GM23338 (cell line): ENCODE measurements around the gene RNF180. TPM values are rescaled to one million over a fixed set of nuclear protein-coding genes. Genes with fewer than 3 reads are reported as not detected.

Experiments used
- ATAC-seq: fragments of 200-7000 bp; cut with Tn5 transposase; 3 replicates; pipeline ENCODE4 v1.9.1; 2020
- DNase-seq: peaks from one replicate; pipeline ENCODE4 v3.0.0-alpha.2; 2015; ENCODE audit warnings: low spot score
- H2AFZ ChIP-seq: fragments of 200-600 bp; sonication (generic); 2 replicates; pipeline ENCODE4 v1.8.0; 2016; ENCODE audit warnings: antibody characterized with exemption, mild to moderate bottlenecking, moderate library complexity
- H3F3A ChIP-seq: fragments of 200-600 bp; sonication (generic); replicated peaks from 2 replicates; pipeline ENCODE4 v1.8.0; 2017; ENCODE audit warnings: antibody characterized with exemption, mixed run types, low read depth
- H3K27ac ChIP-seq: fragments of 200-600 bp; sonication (generic); 2 replicates; pipeline ENCODE4 v1.6.1; 2016; ENCODE audit warnings: low read depth
- H3K27me3 ChIP-seq: fragments of 200-600 bp; sonication (generic); 2 replicates; pipeline ENCODE4 v1.8.0; 2016; ENCODE audit warnings: mild to moderate bottlenecking, mixed run types, moderate library complexity; ENCODE audit not compliant: insufficient read depth
- H3K36me3 ChIP-seq: fragments of 200-600 bp; sonication (generic); 2 replicates; pipeline ENCODE4 v1.8.0; 2016; ENCODE audit warnings: mild to moderate bottlenecking; ENCODE audit not compliant: insufficient read depth
- H3K4me1 ChIP-seq: fragments of 200-600 bp; sonication (generic); 2 replicates; pipeline ENCODE4 v1.8.0; 2016; ENCODE audit warnings: mild to moderate bottlenecking, moderate library complexity; ENCODE audit not compliant: insufficient read depth
- H3K4me2 ChIP-seq: fragments of 200-600 bp; sonication (generic); 2 replicates; pipeline ENCODE4 v1.7.1; 2017; ENCODE audit warnings: mixed run types
- H3K4me3 ChIP-seq: fragments of 200-600 bp; sonication (generic); 2 replicates; pipeline ENCODE4 v1.6.1; 2016; ENCODE audit warnings: mixed run types
- H3K79me2 ChIP-seq: fragments of 200-600 bp; sonication (generic); replicated peaks from 2 replicates; pipeline ENCODE4 v1.8.0; 2017; ENCODE audit warnings: mild to moderate bottlenecking; ENCODE audit not compliant: insufficient read depth
- H3K9me2 ChIP-seq: fragments of 200-600 bp; sonication (generic); 2 replicates; pipeline ENCODE4 v1.8.0; 2017; ENCODE audit not compliant: insufficient read depth
- H4K20me1 ChIP-seq: fragments of 200-600 bp; sonication (generic); replicated peaks from 2 replicates; pipeline ENCODE4 v1.8.0; 2017; ENCODE audit warnings: mild to moderate bottlenecking; ENCODE audit not compliant: insufficient read depth
- H3K27ac Mint-ChIP-seq: 2 replicates; pipeline ENCODE4 v1.8.0; 2020; ENCODE audit warnings: inconsistent platforms, mild to moderate bottlenecking, moderate library complexity, mixed read lengths
- H3K27me3 Mint-ChIP-seq: 3 replicates; pipeline ENCODE4 v1.8.0; 2022; ENCODE audit warnings: low read depth, mild to moderate bottlenecking, moderate library complexity, mixed read lengths, inconsistent platforms; ENCODE audit not compliant: insufficient read depth, poor library complexity
- H3K36me3 Mint-ChIP-seq: 3 replicates; pipeline ENCODE4 v1.8.0; 2021; ENCODE audit warnings: low read depth, mild to moderate bottlenecking, inconsistent platforms, moderate library complexity, mixed read lengths
- H3K4me1 Mint-ChIP-seq: 3 replicates; pipeline ENCODE4 v1.8.0; 2020; ENCODE audit warnings: mild to moderate bottlenecking, inconsistent platforms, mixed read lengths
- H3K4me3 Mint-ChIP-seq: 3 replicates; pipeline ENCODE4 v1.8.0; 2021; ENCODE audit warnings: moderate library complexity, mild to moderate bottlenecking, inconsistent platforms, mixed read lengths
- H3K9me3 Mint-ChIP-seq: 3 replicates; pipeline ENCODE4 v1.8.0; 2020; ENCODE audit warnings: moderate library complexity, mild to moderate bottlenecking, inconsistent platforms, mixed read lengths
- CREB1 ChIP-seq: fragments of 250-450 bp; sonication (Bioruptor Pico); IDR thresholded peaks from 2 replicates; pipeline ENCODE4 v1.5.0; 2020; ENCODE audit warnings: low read depth, mild to moderate bottlenecking, moderate library complexity
- CTCF ChIP-seq, 2 experiments: fragments of 200-600 bp in 1 of 2; sonication (generic) in 1 of 2; conservative IDR thresholded peaks; 2 replicates each; pipeline versions ENCODE4 v1.5.1 to v1.6.1; 2016 to 2017; ENCODE audit warnings: antibody characterized with exemption in 2 of 2, low read depth in 2 of 2, mild to moderate bottlenecking in 2 of 2, moderate library complexity in 1 of 2
- ETS1 ChIP-seq: IDR thresholded peaks from 2 replicates; pipeline ENCODE4 v1.6.1; 2016; ENCODE audit warnings: antibody characterized with exemption
- EZH2 ChIP-seq: fragments of 200-600 bp; sonication (generic); IDR thresholded peaks from one replicate; pipeline ENCODE4 v1.8.0; 2017; ENCODE audit warnings: antibody characterized with exemption, mild to moderate bottlenecking, low read depth; ENCODE audit not compliant: unreplicated experiment
- EZH2phosphoT487 ChIP-seq: fragments of 200-600 bp; sonication (generic); IDR thresholded peaks from one replicate; pipeline ENCODE4 v1.8.1; 2018; ENCODE audit warnings: antibody characterized with exemption; ENCODE audit not compliant: unreplicated experiment
- NANOG ChIP-seq: IDR thresholded peaks from 2 replicates; pipeline ENCODE4 v1.6.1; 2016; ENCODE audit warnings: antibody characterized with exemption, borderline replicate concordance
- POLR2AphosphoS5 ChIP-seq: IDR thresholded peaks from 2 replicates; pipeline ENCODE4 v1.6.1; 2016; ENCODE audit warnings: antibody characterized with exemption, low read depth
- REST ChIP-seq: IDR thresholded peaks from one replicate; pipeline ENCODE4 v1.6.1; 2018; ENCODE audit warnings: antibody characterized with exemption; ENCODE audit not compliant: unreplicated experiment
- ZNF114 ChIP-seq: fragments of 250-450 bp; sonication (Bioruptor Pico); IDR thresholded peaks from 2 replicates; pipeline ENCODE4 v1.5.0; 2020; ENCODE audit warnings: mild to moderate bottlenecking, moderate library complexity
- ZNF331 ChIP-seq: fragments of 250-450 bp; sonication (Bioruptor Pico); IDR thresholded peaks from 2 replicates; pipeline ENCODE4 v1.5.0; 2020; ENCODE audit warnings: low read depth, mild to moderate bottlenecking, moderate library complexity
- polyA plus RNA-seq: library from polyadenylated mRNA; unstranded; fragments of >200 nt; fragmentation: Nextera tagmentation; extraction: Ambion mirVana; gene quantifications from 2 replicates; pipeline ENCODE4 v1.2.1, GENCODE V29; 2016
- total RNA-seq: library from RNA; depleted of rRNA; stranded (reverse); fragments of >200 nt; shearing (Covaris generic); gene quantifications from 2 replicates; pipeline ENCODE4 v1.2.3, GENCODE V29; 2014

Gene RNF180
- total and polyA plus RNA-seq, 2 experiments from 2014 or later, result 2.0 to 4.2 TPM

- TF ChIP-seq CTCF (conservative IDR thresholded peaks at IDR 0.05; ENCODE audit: low read depth in 2 of 2), result no peak
- TF ChIP-seq ZNF331 (CRISPR knock-in tag), result no peak
- no peak for TF ChIP-seq POLR2AphosphoS5
- no peak for TF ChIP-seq EZH2
Observed at GRCh38 chr5:64292611-64293215, 127.1 kb downstream of the RNF180 start (continued).

GRCh38 chr5:64295101-64295500, 129.5 kb downstream of the RNF180 start:
- Mint-ChIP-seq H3K27me3 (no peaks in the 10 kb centered on the region), H3K9me3 (peaks cover 8% of the 10 kb centered on the region; the same call in 1 of the 3 replicates), H3K27ac (no peak overlapping the region), H3K36me3 (0 out of 3 replicates have a peak, but pooled peaks cover 4% of the 10 kb centered on the region), H3K4me1 (no peaks in the 10 kb centered on the region), H3K4me3 (no peak overlapping the region)
- H3K9me2 ChIP-seq, result peaks cover 5% of the 10 kb centered on the region; the same call in 1 of the 2 replicates
- no peaks in the 10 kb centered on the region for H4K20me1 ChIP-seq
- ATAC-seq (no peak), DNase-seq (no peak)
- no peak overlapping the region for H3K27ac ChIP-seq
- H3K27me3 ChIP-seq, result no peaks in the 10 kb centered on the region
- H3K4me1 ChIP-seq, result no peaks in the 10 kb centered on the region
- no peaks in the 10 kb centered on the region for H3F3A ChIP-seq
- no peak overlapping the region for H3K4me3 ChIP-seq
- no peak overlapping the region for H3K4me2 ChIP-seq
- H2AFZ ChIP-seq, result no peak overlapping the region
- no peaks in the 10 kb centered on the region for H3K79me2 ChIP-seq
- no peaks in the 10 kb centered on the region for H3K36me3 ChIP-seq
- TF ChIP-seq ZNF114 (CRISPR knock-in tag) (no peak), REST (no peak), CTCF (conservative IDR thresholded peaks at IDR 0.05; ENCODE audit: low read depth in 2 of 2) (no peak), ZNF331 (CRISPR knock-in tag) (no peak), NANOG (no peak), CREB1 (no peak), ETS1 (no peak), EZH2phosphoT487 (no peak)
